CD4-positive, alpha-beta T cell (primary cell): ENCODE measurements around the gene RRP1B. TPM values are rescaled to one million over a fixed set of nuclear protein-coding genes. Genes with fewer than 3 reads are reported as not detected.
A peak's percentile ranks its signal among the peaks of the same experiment; 100 is the strongest.
"Not testable (repeated sequence)": the region's sequence is repeated elsewhere in the genome, so short reads cannot be mapped to it uniquely, and the experiment has no call there.

Source experiments
- ATAC-seq: fragments of 200-7000 bp; cut with Tn5 transposase; one replicate; pipeline ENCODE4 v1.10.0; 2022; ENCODE audit warnings: mild to moderate bottlenecking; ENCODE audit not compliant: poor library complexity
- CTCF ChIA-PET: fragments of 350-600 bp; sonication (Branson Sonifier 250); formaldehyde crosslinking; loops from one replicate; lab custom pipeline; 2021; ENCODE audit warnings: antibody characterized with exemption, inconsistent platforms; lab: Charles Lee
- POLR2A ChIA-PET: fragments of 350-600 bp; sonication (Branson Sonifier 250); formaldehyde crosslinking; loops from one replicate; lab custom pipeline; 2021; ENCODE audit warnings: antibody characterized with exemption, inconsistent platforms; lab: Charles Lee
- DNase-seq, 14 experiments: peaks; one replicate each; pipeline ENCODE4 v3.0.0-alpha.2; 2013 to 2020; ENCODE audit warnings: mixed read lengths in 2 of 14
- H3K27ac ChIP-seq, 2 donors: one replicate each; pipeline versions ENCODE4 v1.5.1 to v1.7.0; 2013; ENCODE audit warnings: low read length in 2 of 2, low read depth in 1 of 2, mild to moderate bottlenecking in 1 of 2
- H3K27me3 ChIP-seq, 2 experiments: 1 replicate in 1 of 2; 2 replicates in 1 of 2; pipeline versions ENCODE4 v1.6.1 to v1.7.0; 2013; ENCODE audit warnings: low read length in 2 of 2, control low read depth in 1 of 2, mild to moderate bottlenecking in 1 of 2, moderate library complexity in 1 of 2; ENCODE audit not compliant: insufficient read depth in 2 of 2, control insufficient read depth in 1 of 2
- H3K36me3 ChIP-seq: one replicate; pipeline ENCODE4 v1.6.1; 2013; ENCODE audit warnings: low read length, control low read depth; ENCODE audit not compliant: insufficient read depth
- H3K4me1 ChIP-seq: one replicate; pipeline ENCODE4 v1.6.1; 2013; ENCODE audit warnings: low read length, control low read depth; ENCODE audit not compliant: insufficient read depth
- H3K4me3 ChIP-seq: one replicate; pipeline ENCODE4 v1.5.1; 2013; ENCODE audit warnings: mild to moderate bottlenecking, low read length, moderate library complexity
- H3K9me3 ChIP-seq, 2 experiments: 1 replicate in 1 of 2; 2 replicates in 1 of 2; pipeline versions ENCODE4 v1.6.1 to v1.7.0; 2013; ENCODE audit warnings: low read length in 2 of 2, mild to moderate bottlenecking in 2 of 2, control low read depth in 1 of 2, moderate library complexity in 1 of 2; ENCODE audit not compliant: control insufficient read depth in 1 of 2, insufficient read depth in 1 of 2
- H3K27ac Mint-ChIP-seq: one replicate; pipeline ENCODE4 v1.8.0; 2020; ENCODE audit warnings: mixed read lengths
- H3K27me3 Mint-ChIP-seq: one replicate; pipeline ENCODE4 v1.8.0; 2021; ENCODE audit warnings: mixed read lengths
- H3K36me3 Mint-ChIP-seq: one replicate; pipeline ENCODE4 v1.8.0; 2021; ENCODE audit warnings: low read depth, mixed read lengths
- H3K4me1 Mint-ChIP-seq: one replicate; pipeline ENCODE4 v1.8.0; 2021; ENCODE audit warnings: low read depth, mixed read lengths
- H3K4me3 Mint-ChIP-seq: one replicate; pipeline ENCODE4 v1.8.0; 2020; ENCODE audit warnings: mild to moderate bottlenecking, mixed read lengths
- H3K9me3 Mint-ChIP-seq: one replicate; pipeline ENCODE4 v1.8.0; 2020; ENCODE audit warnings: mixed read lengths
- CTCF ChIP-seq: fragments of 200-600 bp; IDR thresholded peaks from one replicate; pipeline ENCODE4 v1.8.0; 2022; ENCODE audit warnings: antibody characterized with exemption, mild to moderate bottlenecking
- intact Hi-C, 2 experiments: fragments of 100-400 bp; cut with DNase I in 1 of 2; cut with micrococcal nuclease in 1 of 2; formaldehyde crosslinking; loops; one replicate each; pipeline versions ENCODE4 v1.15.1 to v1.9.0; 2023 to 2025; cut with DNase I, micrococcal nuclease
- total RNA-seq, 174 experiments: library from RNA in 2 of 174; stranded (reverse) in 2 of 174; gene quantifications; one replicate each; pipeline ENCODE4 v1.2.3 and lab custom pipeline; 2021 to 2026

The RRP1B gene
- total RNA-seq, 2 experiments from 2014 or later: 18.6 to 19.2 TPM

DNA sequence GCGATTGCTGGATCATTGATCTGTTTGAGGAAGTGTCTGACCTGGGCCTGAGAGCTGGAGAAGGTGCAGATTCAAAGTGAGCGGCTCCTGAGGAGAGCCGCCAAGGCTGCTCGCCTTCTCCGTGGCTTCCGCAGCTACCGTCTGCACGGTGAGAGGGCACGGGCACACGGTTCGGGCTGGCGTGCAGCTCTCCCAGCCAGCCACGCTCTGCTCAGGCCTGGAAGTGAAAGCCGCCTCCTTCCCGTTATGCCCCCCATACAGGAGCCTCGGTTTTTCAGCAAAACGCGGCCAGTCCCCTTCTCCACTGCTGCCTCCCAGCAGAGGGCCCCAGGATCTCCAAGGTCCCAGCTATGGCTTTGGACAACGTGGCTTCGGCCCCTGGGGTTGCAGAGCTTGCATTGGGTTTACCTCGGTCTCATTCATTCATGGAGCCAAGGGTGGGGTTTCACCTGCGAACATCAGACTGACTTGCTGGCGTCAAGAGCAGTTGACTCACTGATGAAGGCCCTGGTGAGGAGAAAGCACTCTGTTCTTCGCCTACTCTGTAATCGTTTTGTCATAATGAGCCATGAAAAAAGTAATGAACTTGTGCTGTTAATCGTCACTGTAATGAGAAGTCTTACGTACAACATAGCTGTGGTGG is 35.2 kb downstream of the RRP1B start:
- Histone ChIP-seq H3K36me3 (peaks cover 60% of the 10 kb centered on the region), H3K27ac (no peak overlapping the region), H3K4me1 (no peaks in the 10 kb centered on the region), H3K27me3 (no peaks in the 10 kb centered on the region), H3K4me3 (no peak overlapping the region), H3K9me3 (peaks cover 0 to 3% of the 10 kb centered on the region in 2 experiments)
- H3K27me3 Mint-ChIP-seq: no peaks in the 10 kb centered on the region
- ATAC-seq (no peak), DNase-seq (no peak)
- no peak for TF ChIP-seq CTCF
- no peak overlapping the region for H3K27ac Mint-ChIP-seq
- H3K9me3 Mint-ChIP-seq: peaks cover 2% of the 10 kb centered on the region
- H3K4me1 Mint-ChIP-seq: peaks cover 7% of the 10 kb centered on the region
- POLR2A ChIA-PET: no interaction called here
- peaks cover 75% of the 10 kb centered on the region for H3K36me3 Mint-ChIP-seq
- CTCF ChIA-PET: interaction anchor here (1.2 kb wide), 1 partner anchor 19 kb away, joined by 3 read pairs; no protein-coding TSS in a partner anchor
- intact Hi-C loops: no loop called here
- H3K4me3 Mint-ChIP-seq: no peak overlapping the region

DNA sequence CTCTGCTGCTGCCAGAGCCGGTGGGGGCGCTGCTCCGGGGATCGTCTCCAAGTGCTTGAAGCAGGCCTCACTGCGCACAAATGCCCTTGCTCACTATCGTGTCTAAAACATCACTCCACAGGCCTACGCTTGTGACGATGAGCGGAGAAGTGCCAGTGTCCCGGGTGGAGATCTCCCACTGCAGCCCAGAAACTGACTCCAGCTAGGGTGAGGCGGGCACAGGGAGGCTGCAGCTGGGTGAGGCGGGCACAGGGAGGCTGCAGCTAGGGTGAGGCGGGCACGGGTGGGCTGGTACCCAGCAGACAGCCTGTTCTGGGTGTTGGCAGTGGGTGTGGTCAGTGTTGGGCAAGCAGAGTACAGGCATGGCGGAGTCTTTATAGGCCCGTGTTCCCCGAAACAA is 36.9 kb downstream of the RRP1B start:
- POLR2A ChIA-PET: no interaction called here
- TF ChIP-seq CTCF: no peak
- Histone ChIP-seq H3K4me1 (peaks cover 4% of the 10 kb centered on the region), H3K36me3 (peaks cover 43% of the 10 kb centered on the region), H3K27ac (no peak overlapping the region), H3K9me3 (peaks cover 0 to 3% of the 10 kb centered on the region in 2 experiments), H3K27me3 (no peaks in the 10 kb centered on the region), H3K4me3 (no peak overlapping the region)
- H3K9me3 Mint-ChIP-seq: peaks cover 2% of the 10 kb centered on the region
- no peak overlapping the region for H3K4me3 Mint-ChIP-seq
- DNase-seq (no peak), ATAC-seq (no peak)
- CTCF ChIA-PET: no interaction called here
- H3K27ac Mint-ChIP-seq: no peak overlapping the region
- H3K27me3 Mint-ChIP-seq: no peaks in the 10 kb centered on the region
- H3K36me3 Mint-ChIP-seq: peaks cover 58% of the 10 kb centered on the region
- intact Hi-C loops: no loop called here
- peaks cover 7% of the 10 kb centered on the region for H3K4me1 Mint-ChIP-seq

DNA sequence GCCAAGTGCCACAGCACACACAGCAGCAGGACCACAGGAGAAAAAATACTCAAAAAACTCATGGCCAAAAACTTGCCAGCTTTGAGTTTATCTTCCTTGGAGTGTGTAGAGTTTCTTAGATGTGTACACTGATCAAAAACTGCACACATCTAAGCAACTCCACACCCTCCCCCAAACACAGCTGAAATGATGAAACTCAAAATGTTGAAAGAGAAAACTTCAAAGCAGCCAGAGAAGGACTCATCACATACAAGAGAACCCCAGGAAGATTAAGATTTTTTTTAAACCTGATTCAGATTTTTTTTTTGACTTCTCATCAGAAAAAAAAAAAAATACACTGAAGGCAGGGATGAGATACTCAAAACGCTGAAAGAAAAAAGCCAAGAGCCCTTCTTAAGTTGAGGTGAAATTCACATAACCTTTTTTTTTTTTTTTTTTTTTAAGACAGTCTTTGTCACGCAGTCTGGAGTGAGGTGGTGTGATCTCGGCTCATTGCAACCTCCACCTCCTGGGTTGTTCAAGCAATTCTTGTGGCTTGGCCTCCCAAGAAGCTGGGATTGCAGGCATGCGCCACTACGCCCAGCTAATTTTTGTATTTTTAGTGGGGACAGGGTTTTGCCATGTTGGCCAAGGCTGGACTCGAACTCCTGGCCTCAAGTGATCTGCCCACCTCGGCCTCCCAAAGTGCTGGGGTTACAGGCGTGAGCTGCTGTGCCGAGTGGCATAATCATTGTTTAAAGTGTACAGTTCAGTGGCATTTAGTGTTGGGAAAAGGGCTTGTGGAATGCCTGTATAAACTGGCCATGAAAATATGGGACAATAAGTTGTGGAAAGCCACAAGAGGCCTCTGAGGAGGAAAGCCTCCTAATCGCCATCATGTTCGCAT is 38.6 kb downstream of the RRP1B start:
- Mint-ChIP-seq H3K27me3 (no peaks in the 10 kb centered on the region), H3K4me1 (peaks cover 11% of the 10 kb centered on the region), H3K4me3 (no peak overlapping the region), H3K36me3 (peaks cover 45% of the 10 kb centered on the region), H3K27ac (no peak overlapping the region), H3K9me3 (peaks cover 2% of the 10 kb centered on the region)
- Histone ChIP-seq H3K36me3 (peaks cover 26% of the 10 kb centered on the region), H3K4me3 (no peak overlapping the region), H3K27ac (no peak overlapping the region), H3K9me3 (peaks cover 0 to 3% of the 10 kb centered on the region in 2 experiments), H3K4me1 (peaks cover 18% of the 10 kb centered on the region), H3K27me3 (no peaks in the 10 kb centered on the region)
- CTCF ChIA-PET: no interaction called here
- peak; percentile 82 for ATAC-seq
- DNase-seq: peak in 3 of 14 experiments; percentile 9 to 50 (median 35)
- intact Hi-C loops: no loop called here
- POLR2A ChIA-PET: interaction anchor here (0.6 kb wide), 2 partner anchors 20 to 1238 kb away, joined by 3 to 6 read pairs; no protein-coding TSS in a partner anchor
- no peak for TF ChIP-seq CTCF

GRCh38 chr21:43699492-43699777 is 40.1 kb downstream of the RRP1B start:
- H3K4me1 ChIP-seq: peaks cover 22% of the 10 kb centered on the region
- H3K27me3 ChIP-seq, H3K4me3 ChIP-seq, DNase-seq, ATAC-seq, H3K27ac ChIP-seq, H3K4me3 Mint-ChIP-seq, intact Hi-C loops, H3K27ac Mint-ChIP-seq, H3K9me3 Mint-ChIP-seq, H3K9me3 ChIP-seq, CTCF ChIA-PET, H3K27me3 Mint-ChIP-seq, POLR2A ChIA-PET: not testable (repeated sequence)
- Mint-ChIP-seq H3K4me1 (peaks cover 12% of the 10 kb centered on the region), H3K36me3 (peaks cover 32% of the 10 kb centered on the region)
- H3K36me3 ChIP-seq: peaks cover 13% of the 10 kb centered on the region
